ENCODE measurements around the gene FBLL1. TPM values are rescaled to one million over a fixed set of nuclear protein-coding genes. Genes with fewer than 3 reads are reported as not detected.
"Not testable (repeated sequence)": the region's sequence is repeated elsewhere in the genome, so short reads cannot be mapped to it uniquely, and the experiment has no call there.

FBLL1 gene
- total RNA-seq, 1 donor from 2014 or later = 0.13 TPM

DNA sequence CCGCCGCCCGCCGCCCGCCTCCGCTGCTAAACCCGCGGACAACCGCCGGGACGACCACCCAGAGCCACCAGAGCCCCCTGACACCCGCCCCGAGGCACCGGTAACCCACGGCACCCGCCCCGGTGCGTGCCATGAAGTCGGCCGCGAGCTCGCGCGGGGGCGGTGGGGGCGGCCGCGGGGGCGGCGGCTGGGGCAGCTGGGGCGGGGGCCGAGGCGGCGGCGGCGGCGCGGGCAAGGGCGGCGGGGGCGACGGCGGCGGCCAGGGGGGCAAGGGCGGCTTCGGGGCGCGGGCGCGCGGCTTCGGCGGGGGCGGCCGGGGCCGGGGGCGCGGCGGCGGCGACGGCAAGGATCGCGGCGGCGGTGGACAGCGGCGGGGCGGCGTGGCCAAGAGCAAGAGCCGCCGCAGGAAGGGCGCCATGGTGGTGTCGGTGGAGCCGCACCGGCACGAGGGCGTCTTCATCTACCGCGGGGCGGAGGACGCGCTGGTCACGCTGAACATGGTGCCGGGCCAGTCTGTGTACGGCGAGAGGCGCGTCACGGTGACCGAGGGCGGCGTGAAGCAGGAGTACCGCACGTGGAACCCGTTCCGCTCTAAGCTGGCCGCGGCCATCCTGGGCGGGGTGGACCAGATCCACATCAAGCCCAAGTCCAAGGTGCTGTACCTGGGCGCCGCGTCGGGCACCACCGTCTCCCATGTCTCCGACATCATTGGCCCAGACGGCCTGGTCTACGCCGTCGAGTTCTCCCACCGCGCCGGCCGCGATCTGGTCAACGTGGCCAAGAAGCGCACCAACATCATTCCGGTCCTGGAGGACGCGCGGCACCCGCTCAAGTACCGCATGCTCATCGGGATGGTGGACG is 499 bp downstream of the FBLL1 start:
- H3K4me1 Mint-ChIP-seq (ENCODE audit: low read depth) = peaks cover 5% of the 10 kb centered on the region
- peaks cover 3% of the 10 kb centered on the region for H3K36me3 Mint-ChIP-seq (ENCODE audit: low read depth)
- H3K27ac Mint-ChIP-seq = no peak overlapping the region
- intact Hi-C loops (cut with micrococcal nuclease) = loop anchor here (5.0 kb wide), 1 partner anchor 48 kb away; the partner anchor contains the start of gene PANK3
- peaks cover 7% of the 10 kb centered on the region for H3K9me3 Mint-ChIP-seq
- peak overlapping the region; percentile 37 for H3K4me3 Mint-ChIP-seq
- DNase-seq (ENCODE audit: low spot score) = no peak
- H3K27me3 Mint-ChIP-seq (ENCODE audit: insufficient read depth) = peaks cover 48% of the 10 kb centered on the region

GRCh38 chr5:168530621-168531150 is 1.6 kb downstream of the FBLL1 start:
- peaks cover 7% of the 10 kb centered on the region for H3K9me3 Mint-ChIP-seq
- no peak overlapping the region for H3K4me3 Mint-ChIP-seq
- intact Hi-C loops (cut with micrococcal nuclease) = no loop called here
- peaks cover 51% of the 10 kb centered on the region for H3K27me3 Mint-ChIP-seq (ENCODE audit: insufficient read depth)
- peaks cover 5% of the 10 kb centered on the region for H3K4me1 Mint-ChIP-seq (ENCODE audit: low read depth)
- peaks cover 3% of the 10 kb centered on the region for H3K36me3 Mint-ChIP-seq (ENCODE audit: low read depth)
- H3K27ac Mint-ChIP-seq = no peak overlapping the region
- DNase-seq (ENCODE audit: low spot score) = no peak

GRCh38 chr5:168531191-168531590 is 2.1 kb downstream of the FBLL1 start:
- intact Hi-C loops (cut with micrococcal nuclease) = no loop called here
- no peak overlapping the region for H3K4me3 Mint-ChIP-seq

DNA sequence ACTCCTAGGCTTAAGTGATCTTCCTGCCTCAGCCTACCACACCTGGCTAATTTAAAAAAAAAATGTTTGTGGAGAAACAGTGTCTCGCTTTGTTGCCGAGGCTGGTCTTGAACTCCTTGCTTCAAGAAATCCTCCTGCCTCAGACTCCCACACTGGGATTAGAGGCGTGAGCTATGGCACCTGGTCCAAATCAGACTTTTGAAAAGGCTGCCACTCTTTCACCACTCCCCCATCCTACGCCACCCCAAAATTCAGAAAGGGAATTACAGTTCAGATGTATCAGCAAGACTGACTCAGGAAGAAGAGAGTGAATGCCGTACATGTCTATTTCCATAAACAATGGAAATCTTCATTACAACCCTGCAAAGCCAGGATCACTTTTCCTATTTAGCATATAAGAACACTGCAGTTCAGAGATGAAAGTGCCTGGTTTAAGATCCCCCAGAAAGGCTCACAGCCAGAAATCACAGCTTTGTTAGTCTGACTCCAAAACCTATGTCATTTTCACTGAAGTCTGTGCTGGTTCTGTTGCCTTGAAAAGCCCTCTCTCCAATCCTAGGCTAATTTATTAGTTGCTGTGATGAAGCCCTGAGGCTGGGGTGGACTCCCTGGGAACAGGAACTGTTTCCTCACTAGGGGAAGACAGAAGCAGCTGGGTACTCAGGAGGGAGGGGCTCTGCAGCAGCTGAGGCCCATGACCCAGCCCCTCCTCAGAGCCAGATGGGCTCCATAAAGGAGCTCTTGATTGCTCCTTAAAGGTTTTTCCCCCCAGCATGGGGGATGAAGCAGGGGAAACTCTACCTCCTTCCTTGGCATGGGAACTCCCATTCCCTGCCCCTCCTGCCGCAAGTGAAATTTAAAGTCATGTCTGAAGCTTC is 3.1 kb downstream of the FBLL1 start:
- Mint-ChIP-seq H3K27me3 (ENCODE audit: insufficient read depth) (peaks cover 51% of the 10 kb centered on the region), H3K4me1 (ENCODE audit: low read depth) (peaks cover 5% of the 10 kb centered on the region), H3K9me3 (peaks cover 7% of the 10 kb centered on the region), H3K27ac (no peak overlapping the region), H3K4me3 (no peak overlapping the region), H3K36me3 (ENCODE audit: low read depth) (peaks cover 3% of the 10 kb centered on the region)
- intact Hi-C loops (cut with micrococcal nuclease) = no loop called here
- no peak for DNase-seq (ENCODE audit: low spot score)

More at GRCh38 chr5:168531191-168531590, 2.1 kb downstream of the FBLL1 start:
- no peak overlapping the region for H3K27ac Mint-ChIP-seq
- DNase-seq (ENCODE audit: low spot score) = no peak
- peaks cover 51% of the 10 kb centered on the region for H3K27me3 Mint-ChIP-seq (ENCODE audit: insufficient read depth)
- H3K36me3 Mint-ChIP-seq (ENCODE audit: low read depth) = peaks cover 3% of the 10 kb centered on the region
- H3K4me1 Mint-ChIP-seq (ENCODE audit: low read depth) = peaks cover 5% of the 10 kb centered on the region
- peaks cover 7% of the 10 kb centered on the region for H3K9me3 Mint-ChIP-seq

DNA sequence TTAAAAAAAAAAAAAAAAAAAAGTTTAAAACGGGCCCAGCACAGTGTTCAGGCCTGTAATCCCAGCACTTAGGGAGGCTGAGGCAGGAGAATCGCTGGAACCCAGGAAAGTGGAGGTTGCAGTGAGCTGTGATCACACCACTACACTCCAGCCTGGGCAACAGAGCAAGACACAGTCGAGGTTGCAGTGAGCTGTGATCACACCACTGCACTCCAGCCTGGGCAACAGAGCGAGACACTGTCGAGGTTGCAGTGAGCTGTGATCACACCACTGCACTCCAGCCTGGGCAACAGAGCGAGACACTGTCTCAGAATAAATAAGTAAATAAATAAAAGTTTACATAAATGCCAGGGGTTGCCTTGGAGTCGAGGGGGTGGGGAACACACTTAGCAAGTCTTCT is 5.2 kb downstream of the FBLL1 start:
- H3K36me3 Mint-ChIP-seq (ENCODE audit: low read depth); DNase-seq (ENCODE audit: low spot score); H3K9me3 Mint-ChIP-seq; H3K27ac Mint-ChIP-seq; H3K4me3 Mint-ChIP-seq; H3K4me1 Mint-ChIP-seq (ENCODE audit: low read depth); intact Hi-C loops (cut with micrococcal nuclease): not testable (repeated sequence)
- H3K27me3 Mint-ChIP-seq (ENCODE audit: insufficient read depth) = peaks cover 34% of the 10 kb centered on the region

DNA sequence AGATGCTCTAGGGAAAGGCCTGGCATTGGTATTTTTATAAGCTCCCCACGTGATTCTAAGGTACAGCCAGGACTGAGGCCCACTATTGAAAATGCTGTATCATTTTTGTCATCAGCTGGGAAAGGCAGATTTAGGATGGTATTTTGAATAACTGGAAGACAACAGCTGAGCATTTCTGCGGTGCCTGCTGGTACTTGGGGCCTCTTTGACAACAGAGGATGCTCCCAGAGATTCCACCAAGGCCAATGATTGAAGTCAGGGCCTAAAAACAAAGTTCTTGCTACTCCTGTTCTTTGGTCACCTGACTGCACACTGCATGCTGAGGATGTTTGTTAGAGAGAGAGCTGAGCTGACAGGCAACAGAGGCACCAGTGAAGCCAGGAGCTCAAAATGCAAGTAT is 8.1 kb downstream of the FBLL1 start:
- Mint-ChIP-seq H3K4me3 (no peak overlapping the region), H3K4me1 (ENCODE audit: low read depth) (no peaks in the 10 kb centered on the region), H3K36me3 (ENCODE audit: low read depth) (no peaks in the 10 kb centered on the region), H3K9me3 (no peaks in the 10 kb centered on the region), H3K27ac (no peak overlapping the region), H3K27me3 (ENCODE audit: insufficient read depth) (peaks cover 13% of the 10 kb centered on the region)
- intact Hi-C loops (cut with micrococcal nuclease) = no loop called here
- no peak for DNase-seq (ENCODE audit: low spot score)

DNA sequence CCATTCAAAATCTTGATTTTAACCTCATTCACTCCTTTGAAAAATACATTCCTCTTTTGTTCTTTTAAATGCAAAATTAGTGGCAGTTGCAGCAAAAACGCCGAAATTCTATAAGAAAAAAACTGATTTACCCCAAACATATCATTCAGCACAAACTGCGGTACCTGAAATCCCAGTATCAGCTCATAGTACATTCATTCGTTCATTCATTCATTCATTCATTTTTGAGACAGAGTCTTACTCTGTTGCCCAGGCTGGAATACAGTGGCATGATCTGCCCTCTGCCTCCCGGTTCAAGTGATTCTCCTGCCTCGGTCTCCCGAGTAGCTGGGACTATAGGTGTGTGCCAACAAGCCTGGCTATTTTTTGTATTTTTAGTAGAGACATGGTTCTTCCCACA is 20.4 kb downstream of the FBLL1 start:
- H3K4me3 Mint-ChIP-seq = no peak overlapping the region
- H3K27ac Mint-ChIP-seq = no peak overlapping the region
- H3K27me3 Mint-ChIP-seq (ENCODE audit: insufficient read depth) = no peaks in the 10 kb centered on the region
- no peaks in the 10 kb centered on the region for H3K9me3 Mint-ChIP-seq
- intact Hi-C loops (cut with micrococcal nuclease) = no loop called here
- peaks cover 34% of the 10 kb centered on the region for H3K36me3 Mint-ChIP-seq (ENCODE audit: low read depth)
- no peaks in the 10 kb centered on the region for H3K4me1 Mint-ChIP-seq (ENCODE audit: low read depth)
- no peak for DNase-seq (ENCODE audit: low spot score)

DNA sequence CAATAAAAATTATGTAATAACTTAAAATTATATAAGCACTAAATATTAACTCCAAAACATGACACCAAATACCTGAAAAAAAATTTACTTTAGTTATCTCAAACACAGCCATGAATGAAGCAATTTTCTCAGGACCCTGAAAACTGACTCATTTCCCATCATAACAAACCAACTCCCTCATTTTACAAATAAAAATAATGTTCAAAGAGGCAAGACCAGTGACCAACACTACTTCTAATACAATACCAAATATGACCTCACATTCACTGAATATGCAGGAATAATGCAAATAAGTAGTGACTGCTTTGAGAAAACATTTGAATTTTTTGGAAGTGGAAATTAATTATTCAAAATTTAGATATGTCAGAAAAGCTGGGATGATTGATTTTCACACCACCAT is 21.6 kb downstream of the FBLL1 start:
- H3K27me3 Mint-ChIP-seq (ENCODE audit: insufficient read depth) = no peaks in the 10 kb centered on the region
- no peak overlapping the region for H3K27ac Mint-ChIP-seq
- intact Hi-C loops (cut with micrococcal nuclease) = no loop called here
- H3K4me1 Mint-ChIP-seq (ENCODE audit: low read depth) = no peaks in the 10 kb centered on the region
- no peak overlapping the region for H3K4me3 Mint-ChIP-seq
- H3K9me3 Mint-ChIP-seq = no peaks in the 10 kb centered on the region
- H3K36me3 Mint-ChIP-seq (ENCODE audit: low read depth) = peaks cover 34% of the 10 kb centered on the region
- no peak for DNase-seq (ENCODE audit: low spot score)

- Mint-ChIP-seq H3K4me3 (no peak overlapping the region), H3K27ac (no peak overlapping the region), H3K9me3 (no peaks in the 10 kb centered on the region), H3K27me3 (ENCODE audit: insufficient read depth) (no peaks in the 10 kb centered on the region), H3K36me3 (ENCODE audit: low read depth) (peaks cover 43% of the 10 kb centered on the region), H3K4me1 (ENCODE audit: low read depth) (no peaks in the 10 kb centered on the region)
- intact Hi-C loops (cut with micrococcal nuclease) = no loop called here
- DNase-seq (ENCODE audit: low spot score) = no peak
These were observed 23.0 kb downstream of the FBLL1 start for GRCh38 chr5:168552146-168552545.

DNA sequence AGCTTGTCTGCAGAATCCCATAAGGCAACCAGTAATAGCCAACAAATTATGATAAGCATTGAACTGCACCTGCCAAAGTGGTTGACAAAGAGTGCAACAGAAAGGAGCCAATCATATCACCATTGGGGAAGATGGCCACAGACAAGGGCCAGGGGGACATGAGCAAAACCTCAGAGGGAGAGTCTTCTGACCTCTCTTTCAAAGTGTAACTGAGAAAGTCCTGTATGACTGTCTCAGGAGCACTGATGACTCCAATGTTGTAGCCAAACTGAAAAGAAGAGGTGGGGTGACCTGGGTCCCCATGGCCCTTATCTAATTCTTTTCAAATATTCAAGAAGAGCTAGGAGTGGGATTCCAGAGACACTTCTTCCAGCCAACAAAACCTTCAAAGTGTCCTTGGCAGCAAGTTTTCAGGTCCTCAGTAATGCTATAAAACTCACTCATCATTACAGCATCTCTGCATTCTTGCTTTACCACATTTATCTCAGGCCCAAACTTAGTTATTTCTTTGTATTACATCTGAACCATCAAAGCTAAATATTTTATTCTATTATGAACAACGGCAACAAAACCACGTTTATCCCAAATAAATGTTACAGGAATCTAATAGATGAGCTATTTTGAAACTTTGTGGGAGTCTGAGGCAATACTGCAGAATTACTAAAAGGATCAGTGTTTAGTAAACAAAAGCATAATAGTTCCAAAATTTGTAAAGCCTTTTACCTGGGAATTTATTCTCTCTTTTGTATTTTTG is 24.4 kb downstream of the FBLL1 start:
- no peak overlapping the region for H3K4me3 Mint-ChIP-seq
- no peaks in the 10 kb centered on the region for H3K9me3 Mint-ChIP-seq
- H3K36me3 Mint-ChIP-seq (ENCODE audit: low read depth) = peaks cover 42% of the 10 kb centered on the region
- no peak for DNase-seq (ENCODE audit: low spot score)
- intact Hi-C loops (cut with micrococcal nuclease) = no loop called here
- H3K27me3 Mint-ChIP-seq (ENCODE audit: insufficient read depth) = no peaks in the 10 kb centered on the region
- H3K4me1 Mint-ChIP-seq (ENCODE audit: low read depth) = no peaks in the 10 kb centered on the region
- no peak overlapping the region for H3K27ac Mint-ChIP-seq

GRCh38 chr5:168557389-168557788 is 28.3 kb downstream of the FBLL1 start:
- Mint-ChIP-seq H3K4me1 (ENCODE audit: low read depth) (no peaks in the 10 kb centered on the region), H3K9me3 (no peaks in the 10 kb centered on the region), H3K4me3 (no peak overlapping the region), H3K27me3 (ENCODE audit: insufficient read depth) (no peaks in the 10 kb centered on the region), H3K27ac (no peak overlapping the region), H3K36me3 (ENCODE audit: low read depth) (peaks cover 56% of the 10 kb centered on the region)
- intact Hi-C loops (cut with micrococcal nuclease) = loop anchor here (5.0 kb wide), 1 partner anchor 70 kb away; the partner anchor contains the start of gene RARS1
- DNase-seq (ENCODE audit: low spot score) = no peak

DNA sequence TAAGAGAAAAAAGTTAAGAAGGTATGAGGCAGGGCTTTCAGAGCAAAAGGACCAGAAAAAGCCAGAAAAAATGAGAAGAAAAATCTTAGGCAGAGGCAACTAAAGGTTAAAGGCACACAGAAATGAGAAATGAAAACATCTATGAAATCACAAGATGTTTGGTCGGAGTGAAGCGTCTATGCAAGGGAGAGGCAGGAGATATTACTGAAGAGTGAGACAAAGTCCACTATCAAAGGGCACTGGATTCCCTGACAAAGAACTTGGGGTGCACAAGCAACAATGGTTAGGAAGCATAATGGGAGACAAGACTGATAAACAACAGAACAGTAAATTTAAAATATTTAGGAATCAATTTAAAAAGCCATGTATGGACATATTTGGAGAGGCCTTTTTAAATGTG is 33.2 kb downstream of the FBLL1 start:
- Mint-ChIP-seq H3K9me3 (no peaks in the 10 kb centered on the region), H3K27ac (no peak overlapping the region)

More for the DNA sequence above, 33.2 kb downstream of the FBLL1 start:
- peaks cover 7% of the 10 kb centered on the region for H3K4me1 Mint-ChIP-seq (ENCODE audit: low read depth)
- H3K36me3 Mint-ChIP-seq (ENCODE audit: low read depth) = peaks cover 36% of the 10 kb centered on the region
- H3K4me3 Mint-ChIP-seq = no peak overlapping the region
- no peak for DNase-seq (ENCODE audit: low spot score)
- no peaks in the 10 kb centered on the region for H3K27me3 Mint-ChIP-seq (ENCODE audit: insufficient read depth)
- intact Hi-C loops (cut with micrococcal nuclease) = no loop called here

All from activated T-helper 1 cell treated with anti-CD3 and anti-CD28 coated beads, Interleukin-12 subunit alpha, Interleukin-12 subunit beta, Interleukin-2, Interleukin-4 antibody, amounts not matched to agents 30 ng/mL and 10 ng/mL and 1 ng/mL, durations not matched to agents 14 hours and 24 hours and 36 hours (primary cell).